Lower leg skin (tissue), 3 donors: ENCODE results near the gene GATM.

Source experiments
- POLR2A ChIP-seq, 2 donors: fragments of 450-650 bp; IDR thresholded peaks; one replicate each; pipeline ENCODE4 v1.6.1; 2016 to 2017; ENCODE audit warnings: antibody characterized with exemption in 2 of 2, mild to moderate bottlenecking in 1 of 2, moderate library complexity in 1 of 2
- TF ChIP-seq, protein P1 (sequence below), 3 donors: fragments of 450-650 bp; IDR thresholded peaks; one replicate each; pipeline ENCODE4 v1.5.1; 2016; ENCODE audit warnings: antibody characterized with exemption in 3 of 3, mild to moderate bottlenecking in 3 of 3, moderate library complexity in 2 of 3

DNA sequence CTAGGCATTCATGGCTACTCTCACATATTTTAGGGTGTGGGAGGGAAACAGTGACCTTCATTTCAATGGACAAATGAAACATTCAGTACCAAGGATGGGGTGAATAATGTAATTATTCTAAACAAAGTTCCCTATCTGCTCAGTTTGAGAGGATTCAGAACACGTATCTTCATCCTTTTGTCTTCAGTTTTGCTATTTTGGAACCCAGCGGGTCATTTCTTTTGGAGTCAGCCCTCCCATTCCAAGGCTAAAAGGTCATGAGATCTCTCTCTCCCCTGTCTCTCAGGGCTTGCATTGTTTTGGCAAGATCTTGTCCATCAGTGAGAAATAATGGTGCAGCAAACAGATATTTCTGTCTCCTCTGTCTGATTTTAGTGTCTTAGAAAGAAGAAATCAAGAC lies 16.3 kb upstream of the GATM start:
- TF ChIP-seq, protein P1, sequence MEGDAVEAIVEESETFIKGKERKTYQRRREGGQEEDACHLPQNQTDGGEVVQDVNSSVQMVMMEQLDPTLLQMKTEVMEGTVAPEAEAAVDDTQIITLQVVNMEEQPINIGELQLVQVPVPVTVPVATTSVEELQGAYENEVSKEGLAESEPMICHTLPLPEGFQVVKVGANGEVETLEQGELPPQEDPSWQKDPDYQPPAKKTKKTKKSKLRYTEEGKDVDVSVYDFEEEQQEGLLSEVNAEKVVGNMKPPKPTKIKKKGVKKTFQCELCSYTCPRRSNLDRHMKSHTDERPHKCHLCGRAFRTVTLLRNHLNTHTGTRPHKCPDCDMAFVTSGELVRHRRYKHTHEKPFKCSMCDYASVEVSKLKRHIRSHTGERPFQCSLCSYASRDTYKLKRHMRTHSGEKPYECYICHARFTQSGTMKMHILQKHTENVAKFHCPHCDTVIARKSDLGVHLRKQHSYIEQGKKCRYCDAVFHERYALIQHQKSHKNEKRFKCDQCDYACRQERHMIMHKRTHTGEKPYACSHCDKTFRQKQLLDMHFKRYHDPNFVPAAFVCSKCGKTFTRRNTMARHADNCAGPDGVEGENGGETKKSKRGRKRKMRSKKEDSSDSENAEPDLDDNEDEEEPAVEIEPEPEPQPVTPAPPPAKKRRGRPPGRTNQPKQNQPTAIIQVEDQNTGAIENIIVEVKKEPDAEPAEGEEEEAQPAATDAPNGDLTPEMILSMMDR (IDR thresholded peaks at IDR 0.05): no peak
- no peak for TF ChIP-seq POLR2A (IDR thresholded peaks at IDR 0.05)
